Sigmoid colon (tissue), 4 donors: ENCODE measurements around the gene LVRN.

Source experiments
- CTCF ChIP-seq, 4 experiments: fragments of 450-650 bp in 3 of 4; fragments of 200-600 bp in 1 of 4; IDR thresholded peaks; one replicate each; pipeline ENCODE4 v1.5.1; 2016 to 2019; ENCODE audit warnings: antibody characterized with exemption in 4 of 4, mild to moderate bottlenecking in 3 of 4, moderate library complexity in 2 of 4
- EP300 ChIP-seq, 4 donors: sonication (generic); formaldehyde crosslinking; IDR thresholded peaks; one replicate each; pipeline ENCODE4 v1.6.1; 2017; ENCODE audit warnings: antibody characterized with exemption in 4 of 4
- POLR2A ChIP-seq, 2 donors: fragments of 450-650 bp; IDR thresholded peaks; one replicate each; pipeline ENCODE4 v1.6.1; 2016; ENCODE audit warnings: antibody characterized with exemption in 2 of 2, mild to moderate bottlenecking in 2 of 2, moderate library complexity in 2 of 2
- POLR2AphosphoS5 ChIP-seq, 4 donors: sonication (generic); formaldehyde crosslinking; IDR thresholded peaks; one replicate each; pipeline ENCODE4 v1.6.1; 2017; ENCODE audit warnings: antibody characterized with exemption in 4 of 4

- no peak for TF ChIP-seq CTCF (IDR thresholded peaks at IDR 0.05)
- no peak for TF ChIP-seq POLR2A (IDR thresholded peaks at IDR 0.05)
- no peak for TF ChIP-seq POLR2AphosphoS5 (IDR thresholded peaks at IDR 0.05)
- no peak for TF ChIP-seq EP300 (IDR thresholded peaks at IDR 0.05)
These were observed 509 bp downstream of the LVRN start for GRCh38 chr5:115962565-115963402.
